Breast epithelium (tissue), 3 donors: Measurements from ENCODE around the gene DAB2IP.

Experiments used
- CTCF ChIP-seq, 3 donors: fragments of 450-650 bp; IDR thresholded peaks; one replicate each; pipeline ENCODE4 v1.5.1; 2016 to 2017; ENCODE audit warnings: antibody characterized with exemption in 3 of 3, mild to moderate bottlenecking in 3 of 3, moderate library complexity in 3 of 3
- POLR2AphosphoS5 ChIP-seq, 3 donors: sonication (generic); formaldehyde crosslinking; IDR thresholded peaks; one replicate each; pipeline ENCODE4 v1.6.1; 2017; ENCODE audit warnings: antibody characterized with exemption in 3 of 3

DNA sequence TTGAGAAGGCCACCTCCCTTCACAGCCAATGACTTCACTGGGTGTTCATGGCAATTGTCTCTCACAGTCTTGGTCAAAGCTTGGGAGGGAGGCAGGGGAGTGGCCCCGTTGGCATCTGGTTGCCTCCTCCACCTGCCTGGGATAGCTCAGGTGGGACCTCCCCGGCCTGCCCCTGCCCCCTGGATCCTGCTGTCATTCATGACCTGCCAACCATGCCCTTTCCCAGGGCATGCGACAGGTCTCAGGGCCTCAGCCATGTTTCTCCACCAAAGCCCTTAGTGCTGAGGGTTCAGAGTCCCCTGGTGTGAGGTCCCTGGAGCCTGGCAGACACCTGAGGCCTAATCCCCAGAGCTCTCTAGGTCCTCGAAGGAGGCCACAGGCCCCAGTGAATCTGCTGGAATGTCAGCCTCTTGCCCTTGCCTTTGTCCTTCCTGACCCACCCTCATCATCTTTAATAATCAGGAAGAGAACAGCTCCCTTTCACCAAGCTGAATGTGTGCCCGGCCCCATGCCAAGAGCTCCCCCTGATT lies 5.6 kb downstream of the DAB2IP start:
- TF ChIP-seq CTCF (IDR thresholded peaks at IDR 0.05) = no peak
- no peak for TF ChIP-seq POLR2AphosphoS5 (IDR thresholded peaks at IDR 0.05)
